Suprapubic skin (tissue), 3 donors: Measurements from ENCODE around the gene NTMT2.

Experiments used
- CTCF ChIP-seq, 2 donors: fragments of 200-600 bp in 1 of 2; fragments of 450-650 bp in 1 of 2; sonication (generic) in 1 of 2; IDR thresholded peaks; one replicate each; pipeline ENCODE4 v1.5.1; 2016 to 2019; ENCODE audit warnings: antibody characterized with exemption in 2 of 2, mild to moderate bottlenecking in 1 of 2, moderate library complexity in 1 of 2
- EP300 ChIP-seq: sonication (generic); formaldehyde crosslinking; IDR thresholded peaks from one replicate; pipeline ENCODE4 v1.6.1; 2017; ENCODE audit warnings: antibody characterized with exemption
- POLR2A ChIP-seq, 2 donors: fragments of 450-650 bp; IDR thresholded peaks; one replicate each; pipeline ENCODE4 v1.6.1; 2017; ENCODE audit warnings: antibody characterized with exemption in 2 of 2, mild to moderate bottlenecking in 2 of 2, moderate library complexity in 2 of 2

- TF ChIP-seq CTCF (IDR thresholded peaks at IDR 0.05) = no peak
- TF ChIP-seq POLR2A (IDR thresholded peaks at IDR 0.05) = no peak
- no peak for TF ChIP-seq EP300
Measured at GRCh38 chr1:170145770-170146676, at the start of gene NTMT2.
